ENCODE results near the gene LEMD3. TPM values are rescaled to one million over a fixed set of nuclear protein-coding genes. Genes with fewer than 3 reads are reported as not detected.

Gene LEMD3
- total RNA-seq, 2 donors from 2014 or later: 52.2 to 62.1 TPM

- peaks cover 5% of the 10 kb centered on the region for H3K4me1 Mint-ChIP-seq
- DNase-seq: no peak
- no peak overlapping the region for H3K4me3 Mint-ChIP-seq
- H3K36me3 Mint-ChIP-seq (ENCODE audit: low read depth): no peaks in the 10 kb centered on the region
- H3K27ac Mint-ChIP-seq: no peak overlapping the region
- ATAC-seq: no peak
- no peaks in the 10 kb centered on the region for H3K9me3 ChIP-seq (ENCODE audit: control insufficient read depth, low read length, poor library complexity, severe bottlenecking)
- H3K27me3 Mint-ChIP-seq: no peaks in the 10 kb centered on the region
Observed at GRCh38 chr12:65252515-65252914, 83.1 kb downstream of the LEMD3 start.

GRCh38 chr12:65257986-65258385 is 88.6 kb downstream of the LEMD3 start:
- peaks cover 10% of the 10 kb centered on the region for H3K27me3 Mint-ChIP-seq
- ATAC-seq: no peak
- no peak overlapping the region for H3K27ac Mint-ChIP-seq
- no peak overlapping the region for H3K4me3 Mint-ChIP-seq
- H3K9me3 ChIP-seq (ENCODE audit: control insufficient read depth, low read length, poor library complexity, severe bottlenecking): no peaks in the 10 kb centered on the region
- H3K4me1 Mint-ChIP-seq: no peaks in the 10 kb centered on the region
- no peaks in the 10 kb centered on the region for H3K36me3 Mint-ChIP-seq (ENCODE audit: low read depth)
- DNase-seq: no peak

GRCh38 chr12:65259501-65259900 is 90.1 kb downstream of the LEMD3 start:
- DNase-seq (no peak), ATAC-seq (no peak)
- Mint-ChIP-seq H3K27me3 (peaks cover 10% of the 10 kb centered on the region), H3K4me1 (no peaks in the 10 kb centered on the region), H3K36me3 (ENCODE audit: low read depth) (no peaks in the 10 kb centered on the region), H3K27ac (no peak overlapping the region), H3K4me3 (no peak overlapping the region)
- H3K9me3 ChIP-seq (ENCODE audit: control insufficient read depth, low read length, poor library complexity, severe bottlenecking): no peaks in the 10 kb centered on the region

- H3K9me3 ChIP-seq (ENCODE audit: control insufficient read depth, low read length, poor library complexity, severe bottlenecking): no peaks in the 10 kb centered on the region
- Mint-ChIP-seq H3K36me3 (ENCODE audit: low read depth) (peaks cover 4% of the 10 kb centered on the region), H3K27ac (no peak overlapping the region), H3K4me1 (no peaks in the 10 kb centered on the region), H3K4me3 (no peak overlapping the region), H3K27me3 (peaks cover 34% of the 10 kb centered on the region)
- DNase-seq (no peak), ATAC-seq (no peak)
Observed at GRCh38 chr12:65263777-65264176, 94.4 kb downstream of the LEMD3 start.

- Mint-ChIP-seq H3K4me3 (no peak overlapping the region), H3K36me3 (ENCODE audit: low read depth) (peaks cover 4% of the 10 kb centered on the region), H3K27ac (no peak overlapping the region), H3K4me1 (no peaks in the 10 kb centered on the region), H3K27me3 (peaks cover 38% of the 10 kb centered on the region)
- ATAC-seq: no peak
- H3K9me3 ChIP-seq (ENCODE audit: control insufficient read depth, low read length, poor library complexity, severe bottlenecking): no peaks in the 10 kb centered on the region
- DNase-seq: no peak
Observed at GRCh38 chr12:65266408-65266807, 97.0 kb downstream of the LEMD3 start.

- peaks cover 4% of the 10 kb centered on the region for H3K36me3 Mint-ChIP-seq (ENCODE audit: low read depth)
- H3K27me3 Mint-ChIP-seq: peaks cover 52% of the 10 kb centered on the region
- H3K9me3 ChIP-seq (ENCODE audit: control insufficient read depth, low read length, poor library complexity, severe bottlenecking): no peaks in the 10 kb centered on the region
- no peaks in the 10 kb centered on the region for H3K4me1 Mint-ChIP-seq
- no peak overlapping the region for H3K27ac Mint-ChIP-seq
- no peak overlapping the region for H3K4me3 Mint-ChIP-seq
- no peak for ATAC-seq
- DNase-seq: no peak
Observed at GRCh38 chr12:65269603-65270002, 100.2 kb downstream of the LEMD3 start.

GRCh38 chr12:65274602-65275272 is 105.4 kb downstream of the LEMD3 start:
- Mint-ChIP-seq H3K4me3 (no peak overlapping the region), H3K4me1 (peaks cover 4% of the 10 kb centered on the region)
- no peak for ATAC-seq

GRCh38 chr12:65275627-65276026 is 106.2 kb downstream of the LEMD3 start:
- peaks cover 4% of the 10 kb centered on the region for H3K4me1 Mint-ChIP-seq
- H3K36me3 Mint-ChIP-seq (ENCODE audit: low read depth): peaks cover 7% of the 10 kb centered on the region
- no peak for DNase-seq
- no peak for ATAC-seq
- H3K9me3 ChIP-seq (ENCODE audit: control insufficient read depth, low read length, poor library complexity, severe bottlenecking): no peaks in the 10 kb centered on the region
- H3K27ac Mint-ChIP-seq: no peak overlapping the region
- H3K4me3 Mint-ChIP-seq: no peak overlapping the region
- H3K27me3 Mint-ChIP-seq: peaks cover 56% of the 10 kb centered on the region

More at GRCh38 chr12:65274602-65275272, 105.4 kb downstream of the LEMD3 start:
- Mint-ChIP-seq H3K27ac (no peak overlapping the region), H3K36me3 (ENCODE audit: low read depth) (peaks cover 5% of the 10 kb centered on the region), H3K27me3 (peaks cover 55% of the 10 kb centered on the region)
- H3K9me3 ChIP-seq (ENCODE audit: control insufficient read depth, low read length, poor library complexity, severe bottlenecking): no peaks in the 10 kb centered on the region
- no peak for DNase-seq

- DNase-seq (no peak), ATAC-seq (no peak)
- no peaks in the 10 kb centered on the region for H3K9me3 ChIP-seq (ENCODE audit: control insufficient read depth, low read length, poor library complexity, severe bottlenecking)
- Mint-ChIP-seq H3K4me3 (no peak overlapping the region), H3K27me3 (peaks cover 63% of the 10 kb centered on the region), H3K36me3 (ENCODE audit: low read depth) (peaks cover 7% of the 10 kb centered on the region), H3K27ac (no peak overlapping the region), H3K4me1 (peaks cover 4% of the 10 kb centered on the region)
Observed at GRCh38 chr12:65276916-65277530, 107.6 kb downstream of the LEMD3 start.

- no peak for DNase-seq
- H3K9me3 ChIP-seq (ENCODE audit: control insufficient read depth, low read length, poor library complexity, severe bottlenecking): no peaks in the 10 kb centered on the region
- H3K4me1 Mint-ChIP-seq: peaks cover 4% of the 10 kb centered on the region
- peak overlapping the region; percentile 78 for H3K4me3 Mint-ChIP-seq
- ATAC-seq: no peak
- H3K27me3 Mint-ChIP-seq: peaks cover 68% of the 10 kb centered on the region
- H3K27ac Mint-ChIP-seq: no peak overlapping the region
- H3K36me3 Mint-ChIP-seq (ENCODE audit: low read depth): peaks cover 7% of the 10 kb centered on the region
Observed at GRCh38 chr12:65277994-65278575, 108.7 kb downstream of the LEMD3 start.

- ATAC-seq: peak; percentile 53
- no peaks in the 10 kb centered on the region for H3K9me3 ChIP-seq (ENCODE audit: control insufficient read depth, low read length, poor library complexity, severe bottlenecking)
- peaks cover 65% of the 10 kb centered on the region for H3K27me3 Mint-ChIP-seq
- peaks cover 4% of the 10 kb centered on the region for H3K4me1 Mint-ChIP-seq
- no peak within 1 kb of the TSS for H3K27ac Mint-ChIP-seq
- peak within 1 kb of the TSS; percentile 78 for H3K4me3 Mint-ChIP-seq
- DNase-seq: no peak
- H3K36me3 Mint-ChIP-seq (ENCODE audit: low read depth): peaks cover 7% of the 10 kb centered on the region
Observed at GRCh38 chr12:65278576-65279368, 109.4 kb downstream of the LEMD3 start, which contains the start of gene MSRB3. MSRB3 (plus strand) TSS chr12:65278683; CDS start chr12:65308580, 29,897 bp downstream.

- H3K4me3 Mint-ChIP-seq: peak overlapping the region; percentile 70
- no peak overlapping the region for H3K27ac Mint-ChIP-seq
- H3K9me3 ChIP-seq (ENCODE audit: control insufficient read depth, low read length, poor library complexity, severe bottlenecking): no peaks in the 10 kb centered on the region
- H3K36me3 Mint-ChIP-seq (ENCODE audit: low read depth): peaks cover 7% of the 10 kb centered on the region
- peaks cover 59% of the 10 kb centered on the region for H3K27me3 Mint-ChIP-seq
- no peak for DNase-seq
- H3K4me1 Mint-ChIP-seq: peaks cover 4% of the 10 kb centered on the region
- ATAC-seq: no peak
Observed at GRCh38 chr12:65279369-65280112, 110.2 kb downstream of the LEMD3 start.

Measured in T-helper 17 cell (primary cell).